GM12892 (cell line): ENCODE results near the gene ACTL10.

Experiments used
- POLR2A ChIP-seq: IDR thresholded peaks from 2 replicates; pipeline ENCODE4 v1.6.1; 2011; ENCODE audit warnings: low read depth, low read length, control low read depth
- POLR2AphosphoS5 ChIP-seq: IDR thresholded peaks from 2 replicates; pipeline ENCODE4 v1.6.1; 2011; ENCODE audit warnings: low read depth, low read length, control low read depth
- TAF1 ChIP-seq: IDR thresholded peaks from 2 replicates; pipeline ENCODE4 v1.6.1; 2011; ENCODE audit warnings: low read depth, mild to moderate bottlenecking, control low read depth, low read length, borderline replicate concordance

DNA sequence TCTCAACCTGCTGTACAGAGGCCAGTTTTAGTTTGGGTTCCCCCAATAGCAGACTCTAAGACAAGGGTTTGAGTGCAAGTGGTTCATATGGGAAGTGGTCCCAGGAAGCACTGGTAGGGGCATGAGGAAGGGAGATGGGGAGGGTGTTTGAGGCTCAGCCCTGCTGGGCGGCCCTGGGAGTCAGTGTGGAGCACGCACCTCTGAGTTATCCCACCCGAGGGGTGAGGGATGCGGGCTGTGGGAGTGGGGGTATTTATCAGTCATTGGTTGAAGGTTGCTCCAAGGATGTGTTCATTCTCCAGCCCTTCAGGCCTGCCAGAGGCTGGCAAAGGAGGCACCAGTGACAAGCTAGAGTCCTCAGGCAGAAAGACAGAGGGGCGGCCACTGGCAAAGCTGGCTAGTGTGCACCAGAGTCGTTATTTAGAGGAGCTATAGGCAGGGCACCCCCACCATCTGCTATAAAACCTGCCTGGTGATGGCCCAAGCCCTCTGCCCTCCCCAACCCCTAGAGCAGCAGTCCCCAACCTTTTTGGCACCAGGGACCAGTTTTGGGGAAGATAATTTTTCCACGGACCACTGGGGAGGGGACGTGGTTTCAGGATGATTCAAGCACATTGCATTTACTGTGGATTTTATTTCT lies 36.9 kb downstream of the ACTL10 start:
- TF ChIP-seq POLR2A (no peak), POLR2AphosphoS5 (no peak), TAF1 (no peak)
